ENCODE results near the gene GNG13.

GNG13 gene

GRCh38 chr16:793414-793813 lies 7.1 kb downstream of the GNG13 start:
- no peak for DNase-seq (ENCODE audit: low read depth)

GRCh38 chr16:792221-792995 lies 8.1 kb downstream of the GNG13 start:
- DNase-seq (ENCODE audit: low read depth), result no peak

- no peak for DNase-seq (ENCODE audit: low read depth)
These were observed 9.4 kb downstream of the GNG13 start for GRCh38 chr16:791131-791530.

- no peak for DNase-seq (ENCODE audit: low read depth)
These were observed 10.4 kb downstream of the GNG13 start for GRCh38 chr16:790086-790485.

GRCh38 chr16:789191-789850 lies 11.2 kb downstream of the GNG13 start:
- DNase-seq (ENCODE audit: low read depth), result no peak

- DNase-seq (ENCODE audit: low read depth), result peak; percentile 86
These were observed 12.0 kb downstream of the GNG13 start, which contains the start of gene CHTF18 for GRCh38 chr16:788399-789126. Gene CHTF18, plus strand, starts transcription at chr16:788620. Its CDS starts 65 bp downstream, at chr16:788685.

GRCh38 chr16:787978-788398 lies 12.5 kb downstream of the GNG13 start, which contains the start of gene RPUSD1:
Gene RPUSD1, minus strand, starts transcription at chr16:788381. Its CDS starts 644 bp downstream, at chr16:787737.
- DNase-seq (ENCODE audit: low read depth), result no peak

GRCh38 chr16:787321-787966 lies 13.1 kb downstream of the GNG13 start:
- no peak for DNase-seq (ENCODE audit: low read depth)

- peak; percentile 63 for DNase-seq (ENCODE audit: low read depth)
These were observed 14.7 kb downstream of the GNG13 start for GRCh38 chr16:785563-786535.

- no peak for DNase-seq (ENCODE audit: low read depth)
These were observed 16.1 kb downstream of the GNG13 start for GRCh38 chr16:784431-784830.

- DNase-seq (ENCODE audit: low read depth), result no peak
These were observed 17.0 kb downstream of the GNG13 start for GRCh38 chr16:783404-784161.

- no peak for DNase-seq (ENCODE audit: low read depth)
These were observed 17.6 kb downstream of the GNG13 start for GRCh38 chr16:782766-783403.

- no peak for DNase-seq (ENCODE audit: low read depth)
These were observed 18.3 kb downstream of the GNG13 start for GRCh38 chr16:782258-782657.

GRCh38 chr16:781346-782010 lies 19.1 kb downstream of the GNG13 start:
- DNase-seq (ENCODE audit: low read depth), result no peak

- no peak for DNase-seq (ENCODE audit: low read depth)
These were observed 20.2 kb downstream of the GNG13 start for GRCh38 chr16:780296-780695.

- no peak for DNase-seq (ENCODE audit: low read depth)
These were observed 21.0 kb downstream of the GNG13 start for GRCh38 chr16:779561-779960.

- no peak for DNase-seq (ENCODE audit: low read depth)
These were observed 21.5 kb downstream of the GNG13 start for GRCh38 chr16:778909-779527.

GRCh38 chr16:778447-778846 lies 22.1 kb downstream of the GNG13 start:
- DNase-seq (ENCODE audit: low read depth), result no peak

- no peak for DNase-seq (ENCODE audit: low read depth)
These were observed 22.7 kb downstream of the GNG13 start for GRCh38 chr16:777826-778225.
